GM21390 (cell line): ENCODE data around the gene ABCA3.
"Not testable (repeated sequence)": the region's sequence is repeated elsewhere in the genome, so short reads cannot be mapped to it uniquely, and the experiment has no call there.

ENCODE experiments used
- ATAC-seq: cut with Tn5 transposase; IDR thresholded peaks from one replicate; pipeline ENCODE4 v1.9.1; 2021; ENCODE audit not compliant: unreplicated experiment

The ABCA3 gene

DNA sequence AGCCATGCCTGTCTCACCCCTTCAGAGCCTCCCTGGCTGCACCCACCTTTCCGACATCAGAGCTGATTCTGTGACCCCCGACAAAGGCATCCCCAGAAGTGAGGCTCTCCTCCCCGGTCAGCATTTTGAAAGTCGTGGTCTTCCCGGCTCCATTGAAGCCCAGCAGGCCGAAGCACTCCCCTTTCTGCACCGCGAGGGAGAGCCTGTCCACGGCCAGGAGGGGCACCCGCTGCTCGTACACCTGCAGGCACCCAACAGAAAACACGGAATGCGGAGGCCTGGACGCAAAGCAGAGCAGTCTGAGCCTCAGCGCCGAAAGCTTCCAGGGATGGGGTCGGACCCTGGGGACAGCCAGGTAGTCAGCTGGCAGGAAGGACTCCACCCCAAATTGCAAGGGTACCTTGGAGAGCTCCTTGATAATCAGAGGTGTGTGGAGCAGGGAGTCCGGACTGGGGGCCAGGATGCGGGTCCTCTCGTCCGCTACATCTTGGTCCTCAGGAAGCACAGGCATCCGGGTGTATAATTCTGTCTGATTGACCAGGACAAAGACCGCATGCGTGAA lies 59.5 kb downstream of the ABCA3 start:
- no peak for ATAC-seq

DNA sequence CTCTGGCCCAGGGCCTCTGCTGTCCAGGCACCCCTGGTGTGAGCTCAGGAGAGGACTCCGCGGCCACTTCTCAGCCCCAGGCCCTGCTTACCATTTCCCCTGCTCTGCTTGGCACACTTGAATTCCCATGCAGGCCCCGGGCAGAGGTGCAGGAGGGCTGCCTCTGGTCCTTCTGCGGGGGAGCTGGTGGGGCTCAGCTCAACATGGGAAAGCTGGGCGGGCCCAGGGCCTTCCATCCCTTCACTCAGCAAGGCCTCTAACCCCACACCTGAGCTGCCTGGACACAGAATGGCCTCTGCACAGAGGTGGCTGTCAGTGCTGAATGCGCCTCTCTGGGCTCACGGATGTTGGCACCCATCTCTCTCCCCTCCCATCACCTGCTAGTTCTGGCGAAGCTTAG lies 60.1 kb downstream of the ABCA3 start:
- no peak for ATAC-seq

GRCh38 chr16:2278956-2279800 lies 61.4 kb downstream of the ABCA3 start:
- ATAC-seq, result no peak

DNA sequence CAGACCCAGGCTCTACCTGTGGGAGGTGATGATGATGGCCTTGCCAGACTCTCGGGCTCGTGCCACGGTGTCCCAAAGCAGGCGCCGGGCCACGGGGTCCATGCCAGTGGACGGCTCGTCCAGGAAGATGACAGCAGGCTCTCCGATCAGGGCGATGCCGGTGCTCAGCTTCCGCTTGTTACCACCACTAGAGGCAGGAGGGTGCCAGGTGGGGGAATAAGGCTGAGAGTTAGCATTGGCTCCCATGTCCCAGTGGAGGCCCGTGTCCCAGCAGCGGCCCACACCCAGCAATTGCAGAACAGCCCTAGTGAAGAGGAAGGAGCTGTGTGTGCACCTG lies 62.3 kb downstream of the ABCA3 start:
- no peak for ATAC-seq

GRCh38 chr16:2277466-2278271 lies 62.9 kb downstream of the ABCA3 start:
- no peak for ATAC-seq

DNA sequence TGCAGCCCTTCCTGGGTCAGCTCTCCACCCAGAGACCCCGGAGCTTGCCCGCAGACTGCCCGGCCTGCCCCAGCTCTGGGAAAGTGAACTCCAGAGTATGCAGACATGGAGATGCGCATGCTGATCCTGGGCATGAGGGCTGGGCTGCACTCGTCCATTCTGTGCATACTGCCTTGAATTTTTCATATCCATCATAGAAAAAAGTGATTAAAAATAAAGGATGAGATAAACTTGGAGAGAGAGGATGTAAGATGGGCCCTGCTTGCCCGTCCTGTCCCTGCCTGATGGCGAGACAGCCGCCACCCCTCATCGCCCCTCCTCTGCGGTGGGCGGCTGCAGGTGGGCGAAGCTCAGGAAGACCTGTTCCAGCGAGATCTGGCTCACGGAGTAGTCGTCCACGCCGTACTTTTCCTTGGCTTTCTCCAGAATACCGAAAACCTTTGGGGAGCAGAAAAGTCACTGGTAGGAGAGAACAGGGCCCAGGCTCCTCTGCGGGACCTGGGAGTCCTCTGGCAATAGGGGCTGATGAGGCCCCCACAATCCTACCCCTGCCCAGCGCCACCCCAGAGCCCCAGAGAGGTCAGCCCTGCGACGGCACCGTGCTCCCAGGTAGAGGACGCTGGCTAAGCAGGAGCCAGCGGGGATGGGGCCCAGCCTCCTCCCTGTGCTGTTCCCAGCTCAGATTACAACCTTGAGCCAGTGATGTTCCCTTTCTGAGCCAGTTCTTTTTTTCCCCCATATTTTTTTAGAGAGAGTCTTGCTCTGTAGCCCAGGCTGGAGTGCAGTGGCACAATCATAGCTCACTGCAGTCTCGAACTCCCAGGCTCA lies 63.9 kb downstream of the ABCA3 start:
- no peak for ATAC-seq

GRCh38 chr16:2275476-2276367 lies 64.8 kb downstream of the ABCA3 start:
- no peak for ATAC-seq

DNA sequence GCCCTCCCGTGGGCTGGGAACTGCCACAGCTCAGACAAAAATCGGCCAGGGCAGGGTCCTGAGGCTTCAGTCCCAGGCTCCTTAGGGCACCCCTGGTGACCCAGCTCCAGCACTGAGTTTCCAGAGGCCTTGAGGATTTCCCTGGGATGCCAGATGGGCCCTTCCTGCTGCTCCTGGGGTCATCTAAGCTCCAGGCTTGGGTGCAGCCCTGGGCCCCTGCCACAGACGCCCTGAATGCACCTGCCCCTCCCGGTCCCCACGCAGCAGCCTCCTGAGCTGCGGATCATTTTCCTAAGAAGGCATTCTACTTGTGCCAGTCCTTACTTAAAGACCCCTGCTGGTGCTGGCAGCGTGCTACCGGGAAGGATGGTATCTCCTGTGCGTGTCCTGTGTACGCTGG lies 66.6 kb downstream of the ABCA3 start:
- ATAC-seq, result no peak

- no peak for ATAC-seq
Measured at GRCh38 chr16:2273484-2273883, 67.0 kb downstream of the ABCA3 start.

- no peak for ATAC-seq
Measured at GRCh38 chr16:2271848-2272461, 68.6 kb downstream of the ABCA3 start.

GRCh38 chr16:2270588-2271470 lies 69.7 kb downstream of the ABCA3 start:
- no peak for ATAC-seq

DNA sequence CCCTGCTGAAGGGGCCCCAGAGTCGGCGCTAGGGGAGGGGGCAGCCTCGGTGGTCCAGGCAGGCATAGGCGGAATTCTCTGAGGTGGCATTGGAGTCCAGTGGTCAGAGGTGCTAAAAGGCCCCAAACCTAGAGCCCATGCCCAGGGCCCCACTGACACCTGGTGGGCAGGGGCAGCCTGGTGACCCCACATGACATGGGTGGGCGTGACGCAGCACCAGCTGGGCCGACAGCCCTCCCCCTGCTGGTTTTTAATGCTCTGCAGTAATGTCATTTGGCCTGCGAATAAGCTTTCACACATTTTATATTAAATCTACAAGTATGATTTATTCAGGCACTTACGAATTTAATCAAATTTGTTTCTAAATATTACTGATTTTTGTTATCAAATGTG lies 70.5 kb downstream of the ABCA3 start:
- ATAC-seq, result no peak

DNA sequence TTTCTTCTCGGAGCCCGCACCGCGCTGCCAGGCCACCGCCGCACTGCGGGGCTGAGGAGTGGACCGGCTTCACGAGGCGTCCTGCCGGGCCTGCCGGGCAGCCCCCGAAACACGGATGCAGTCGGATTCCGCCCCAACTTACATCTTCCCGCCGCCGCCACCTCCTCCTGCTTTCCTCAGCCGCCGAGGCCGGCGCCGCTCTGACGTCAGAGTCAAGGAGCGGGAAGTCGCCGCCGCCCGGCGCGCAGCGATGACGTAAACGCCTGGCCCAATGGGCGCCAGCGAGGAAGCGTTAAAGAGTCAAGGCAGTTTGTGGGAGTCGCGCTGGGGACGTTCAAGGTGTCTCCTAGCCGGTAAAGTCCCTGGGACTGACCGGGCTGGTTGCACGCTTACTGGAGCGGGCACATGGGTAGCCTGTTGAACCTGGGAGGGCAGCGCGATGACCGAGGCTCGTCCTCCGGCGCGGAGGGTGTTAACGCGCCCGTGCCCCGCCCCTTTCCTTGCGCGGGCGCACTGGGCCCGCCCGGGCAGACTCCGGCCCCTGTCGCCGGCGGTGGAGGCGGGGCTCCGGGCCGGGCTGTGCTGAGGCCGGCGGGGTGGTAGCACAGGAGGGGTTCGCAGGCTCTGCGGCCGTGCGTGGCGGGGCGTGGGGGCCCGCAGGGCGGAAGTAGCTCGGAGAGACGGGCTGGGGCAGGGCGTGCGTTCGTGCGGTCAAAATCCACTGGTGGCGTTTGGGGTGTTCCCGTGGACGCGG lies 72.4 kb downstream of the ABCA3 start, which contains the start of gene RNPS1:
Gene RNPS1 (minus strand): TSS at position 214 of the 754 bp plus-strand sequence. CDS start 3,483 bp downstream, outside the sequence.
- peak; percentile 63 for ATAC-seq

GRCh38 chr16:2267505-2267912 lies 73.0 kb downstream of the ABCA3 start:
- peak; percentile 46 for ATAC-seq

DNA sequence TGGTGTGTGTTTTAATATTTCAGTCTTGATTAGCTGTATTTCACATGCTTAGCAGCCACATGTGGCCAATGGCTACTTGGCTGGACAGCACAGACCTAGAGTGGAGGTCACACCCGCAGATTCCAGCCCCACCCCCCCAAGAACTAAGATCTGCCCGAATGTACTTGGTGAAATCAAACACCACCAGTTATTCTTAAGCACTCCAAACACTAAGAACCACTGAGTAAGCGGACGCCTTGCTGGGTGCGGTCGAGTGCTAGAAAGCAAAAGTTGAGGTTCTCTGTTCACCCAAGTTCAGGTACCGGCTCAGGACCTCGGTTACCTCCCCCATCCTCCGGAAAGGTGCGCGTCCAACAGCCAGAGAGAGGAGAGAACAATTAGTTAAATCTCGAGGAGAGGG lies 73.6 kb downstream of the ABCA3 start:
- ATAC-seq, result not testable (repeated sequence)

GRCh38 chr16:2263026-2263425 lies 77.5 kb downstream of the ABCA3 start:
- ATAC-seq, result not testable (repeated sequence)

- no peak for ATAC-seq
Measured at GRCh38 chr16:2260250-2260649, 80.3 kb downstream of the ABCA3 start.

DNA sequence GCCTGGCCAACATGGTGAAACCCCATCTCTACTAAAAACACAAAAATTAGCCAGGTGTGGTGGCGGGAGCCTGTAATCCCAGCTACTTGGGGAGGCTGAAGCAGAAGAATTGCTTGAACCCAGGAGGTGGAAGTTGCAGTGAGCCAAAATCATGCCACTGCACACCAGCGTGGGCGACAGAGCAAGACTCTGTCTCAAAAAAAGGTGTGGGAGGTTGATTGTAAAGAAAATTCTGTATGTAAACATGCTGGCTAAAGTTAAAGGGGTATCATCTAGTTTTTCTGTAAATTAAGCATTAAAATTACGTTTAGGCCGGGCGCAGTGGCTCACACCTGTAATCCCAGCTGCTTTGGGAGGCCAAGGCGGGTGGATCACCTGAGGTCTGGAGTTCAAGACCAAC lies 82.0 kb downstream of the ABCA3 start:
- not testable (repeated sequence) for ATAC-seq
